NT2/D1 (cell line): ENCODE data around the gene GPR21.

ENCODE experiments used
- SUZ12 ChIP-seq: IDR thresholded peaks from 2 replicates; pipeline ENCODE4 v1.6.1; 2011; ENCODE audit not compliant: insufficient read length, insufficient read depth; ENCODE audit errors: extremely low read depth
- ZNF274 ChIP-seq: IDR thresholded peaks from 2 replicates; pipeline ENCODE4 v1.6.1; 2011; ENCODE audit warnings: mild to moderate bottlenecking, low read depth, low read length

DNA sequence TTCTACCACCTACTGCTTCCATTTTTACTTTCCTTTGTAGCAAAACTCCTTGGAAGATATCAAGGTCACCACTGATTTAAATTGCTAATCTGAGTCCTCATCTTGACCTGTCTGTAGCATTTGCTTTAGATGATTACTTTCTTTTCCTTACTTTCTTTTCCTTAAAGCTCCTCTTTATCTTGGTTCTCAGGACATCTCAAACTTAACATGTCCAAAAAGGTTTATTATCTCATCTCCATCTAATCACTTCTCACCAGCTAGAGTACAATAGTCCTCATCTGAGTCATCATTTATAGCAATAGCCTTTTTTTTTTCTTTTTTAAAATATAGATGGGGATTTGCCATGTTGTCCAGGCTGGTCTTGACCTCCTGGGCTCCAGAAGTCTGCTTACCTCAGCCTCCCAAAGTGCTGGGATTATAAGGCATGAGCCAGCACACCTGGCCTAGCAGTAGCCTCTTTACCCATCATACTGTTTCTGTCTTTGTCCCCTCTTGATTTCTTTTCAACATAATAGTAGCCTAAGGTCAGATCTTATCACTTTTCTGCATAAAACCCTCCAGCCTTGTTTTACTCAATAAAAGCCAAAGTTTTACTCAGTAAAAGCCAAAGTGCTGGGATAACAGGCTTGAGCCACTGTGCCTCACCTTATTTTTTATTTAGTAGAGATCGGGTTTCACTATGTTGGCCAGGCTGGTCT, 32.9 kb upstream of the GPR21 start:
- TF ChIP-seq SUZ12 = no peak
- TF ChIP-seq ZNF274 = no peak
